Activated naive CD4-positive, alpha-beta T cell treated with Interleukin-2 at 50 U/mL for 16 hours (primary cell): ENCODE data around the gene GNB1.
"Not testable (repeated sequence)": the region's sequence is repeated elsewhere in the genome, so short reads cannot be mapped to it uniquely, and the experiment has no call there.

Source experiments
- DNase-seq: peaks from one replicate; pipeline ENCODE4 v3.0.0-alpha.2; 2020

GNB1 gene

DNA sequence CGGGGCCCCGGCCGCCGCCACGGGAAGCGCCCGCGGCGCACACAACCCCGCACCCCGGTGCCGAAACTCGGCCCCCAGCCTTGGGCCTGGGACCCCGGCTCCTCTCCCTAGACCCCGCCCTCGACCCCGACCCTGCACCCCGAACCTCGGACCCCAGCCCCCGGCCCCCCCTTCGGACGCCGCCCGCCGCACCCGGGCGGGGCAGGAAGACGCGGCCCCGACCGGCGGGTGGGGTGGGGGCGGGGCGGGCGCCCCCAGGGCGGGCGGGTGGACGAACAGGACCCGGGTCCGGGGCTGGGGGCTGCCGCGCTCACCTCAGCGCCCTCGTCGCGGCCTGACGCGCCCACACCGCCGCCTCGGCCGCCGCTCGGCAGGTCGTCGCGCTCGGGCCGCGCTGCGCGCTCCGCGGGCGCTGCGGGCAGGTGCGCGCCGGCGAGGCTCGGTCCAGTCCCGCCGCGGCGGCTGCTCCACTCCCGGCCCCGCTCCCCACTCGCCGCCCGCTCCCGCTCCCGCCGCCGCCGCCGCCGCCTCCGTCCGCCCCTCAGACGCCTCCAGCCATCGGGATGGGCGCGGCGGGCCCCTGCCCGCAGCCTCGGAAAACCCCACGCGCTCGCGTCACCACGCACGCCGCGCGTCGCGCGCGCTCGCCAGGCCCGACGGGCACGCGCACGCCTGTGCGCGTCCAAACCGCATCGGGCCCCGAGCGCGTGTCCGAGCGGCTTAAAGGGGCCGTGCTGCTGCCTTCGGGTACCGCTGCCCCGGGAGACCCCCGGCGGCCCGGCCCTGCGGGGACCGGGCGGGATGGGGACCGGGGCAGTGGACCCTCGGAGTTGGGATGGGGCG, at the start of gene GNB1:
Gene GNB1 (minus strand): TSS at position 582 of the 843 bp plus-strand sequence. CDS start 65,634 bp downstream, outside the sequence.
- peak; percentile 88 for DNase-seq

DNA sequence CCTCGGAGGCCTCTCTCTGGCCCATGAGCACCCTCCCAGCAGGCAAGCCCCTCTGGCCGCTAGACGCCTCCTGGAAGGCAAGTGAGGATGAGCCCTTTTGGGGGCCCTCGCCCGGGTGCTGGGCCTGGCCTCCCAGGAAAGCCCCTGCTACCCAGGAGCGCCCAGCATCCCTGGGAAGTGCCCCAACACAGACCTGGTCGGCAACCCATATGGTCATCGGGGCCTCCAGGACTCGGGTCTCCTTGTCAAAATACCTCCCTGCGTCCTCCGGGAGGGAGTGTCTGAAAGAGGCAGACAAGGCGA, 49.2 kb upstream of the GNB1 start:
- DNase-seq, result no peak

DNA sequence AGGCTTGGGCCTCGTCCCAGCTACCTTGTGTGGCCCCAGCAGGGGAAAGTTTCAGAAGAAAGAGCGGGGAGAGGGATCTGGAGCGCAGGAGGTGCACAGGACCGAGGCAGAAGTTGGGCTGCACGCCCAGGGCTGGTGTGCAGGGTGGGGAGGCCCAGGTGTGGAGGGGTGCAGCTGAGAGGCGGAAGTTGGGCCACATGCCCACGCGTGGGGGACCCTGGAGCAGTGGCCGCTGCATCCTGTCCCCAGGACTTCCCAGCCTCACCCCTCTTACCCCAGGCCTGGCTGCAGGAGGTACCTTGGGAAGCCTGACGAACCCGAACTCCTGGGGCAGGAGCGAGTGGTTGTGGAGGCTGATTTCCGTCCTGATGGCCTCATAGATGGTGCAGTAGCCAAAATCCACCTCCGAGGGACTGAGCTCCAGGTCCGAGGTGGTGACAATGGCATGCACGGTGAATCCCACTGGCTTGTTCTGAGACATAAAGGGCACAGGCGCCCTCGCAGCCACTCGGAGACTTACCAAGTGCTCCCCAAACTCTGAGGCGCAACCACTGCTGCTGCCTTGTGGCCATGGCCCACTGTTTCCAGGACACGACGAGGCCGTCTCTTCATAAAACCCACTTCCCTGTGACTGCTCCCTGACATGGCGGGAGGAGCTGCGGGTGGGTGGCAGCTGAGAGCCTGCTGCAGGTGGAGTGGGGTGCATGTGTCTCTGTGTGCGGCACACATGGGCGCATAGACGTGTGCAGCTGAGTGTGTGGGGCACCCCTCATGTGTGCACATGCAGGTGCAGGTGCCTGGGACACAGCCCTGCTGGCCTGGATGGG, 48.6 kb upstream of the GNB1 start:
- no peak for DNase-seq

DNA sequence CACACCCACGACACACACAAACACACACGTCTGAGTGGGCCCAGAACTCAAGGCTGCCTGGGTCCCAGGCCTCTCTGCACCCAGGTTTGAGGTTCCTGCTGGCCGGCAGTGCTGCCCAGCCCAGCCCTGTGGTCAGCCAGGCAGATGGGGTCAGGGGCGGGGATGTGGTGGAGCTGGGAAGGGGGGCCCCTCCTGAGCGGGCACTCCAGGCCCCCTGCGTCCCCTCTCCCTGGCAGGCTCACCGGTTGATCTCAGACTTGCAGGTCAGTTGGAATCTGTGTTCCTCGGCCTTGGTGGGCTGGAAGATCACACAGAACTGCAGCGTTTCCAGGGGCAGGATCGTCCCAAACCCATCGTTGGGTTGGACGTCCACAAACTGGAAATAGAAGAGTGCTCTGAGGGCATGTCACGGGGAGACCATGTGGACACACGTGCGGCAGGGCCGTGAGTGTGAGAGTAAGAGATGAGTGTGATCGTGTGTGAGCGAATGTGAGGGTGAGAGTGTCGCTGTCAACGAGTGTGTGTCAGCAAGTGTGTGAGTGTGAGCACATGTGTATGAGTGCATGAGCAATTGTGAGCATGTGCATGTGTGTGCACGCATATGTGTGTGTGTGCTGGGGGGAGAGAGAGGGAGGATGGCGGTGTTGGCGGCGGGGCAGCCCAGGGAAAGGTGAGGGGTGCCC, 47.9 kb upstream of the GNB1 start:
- DNase-seq, result no peak

DNA sequence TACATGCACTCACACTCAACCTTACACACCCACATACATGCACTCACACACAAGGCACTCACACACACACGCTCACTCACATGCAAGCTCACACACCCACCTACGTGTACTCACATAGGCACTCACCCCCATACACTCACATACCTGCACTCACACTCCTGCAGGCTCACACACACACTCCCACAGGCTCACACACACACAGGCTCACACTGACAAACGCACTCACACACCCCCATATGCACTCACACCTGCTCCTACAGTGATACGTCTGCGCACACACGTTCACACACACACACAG, 47.3 kb upstream of the GNB1 start:
- no peak for DNase-seq

DNA sequence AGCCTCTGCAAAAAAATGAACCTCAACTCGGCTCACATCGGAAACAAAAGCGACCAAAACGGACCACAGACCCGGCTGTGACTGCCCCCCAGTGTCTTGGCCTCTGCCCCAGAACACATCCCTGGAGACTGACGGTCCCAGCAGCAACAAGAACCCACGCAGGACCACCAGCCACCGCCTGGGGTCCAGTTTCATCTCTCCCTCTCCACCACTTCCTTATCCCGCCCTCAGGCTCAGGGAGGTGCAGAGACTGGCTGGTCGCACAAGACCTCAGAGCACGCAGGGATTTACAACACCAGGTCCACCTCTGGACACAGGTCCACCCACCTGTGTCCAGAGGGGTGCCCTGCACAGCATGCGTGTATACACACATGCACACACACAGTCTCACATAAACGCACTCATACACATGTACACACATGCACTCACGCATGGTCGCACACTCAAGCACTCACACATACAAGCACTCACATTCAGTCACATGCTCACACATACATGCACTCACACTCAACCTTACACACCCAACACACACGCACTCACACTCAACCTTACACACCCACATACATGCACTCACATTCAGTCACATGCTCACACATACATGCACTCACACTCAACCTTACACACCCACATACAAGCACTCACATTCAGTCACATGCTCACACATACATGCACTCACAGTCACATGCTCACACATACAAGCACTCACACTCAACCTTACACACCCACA, 46.8 kb upstream of the GNB1 start:
- no peak for DNase-seq

DNA sequence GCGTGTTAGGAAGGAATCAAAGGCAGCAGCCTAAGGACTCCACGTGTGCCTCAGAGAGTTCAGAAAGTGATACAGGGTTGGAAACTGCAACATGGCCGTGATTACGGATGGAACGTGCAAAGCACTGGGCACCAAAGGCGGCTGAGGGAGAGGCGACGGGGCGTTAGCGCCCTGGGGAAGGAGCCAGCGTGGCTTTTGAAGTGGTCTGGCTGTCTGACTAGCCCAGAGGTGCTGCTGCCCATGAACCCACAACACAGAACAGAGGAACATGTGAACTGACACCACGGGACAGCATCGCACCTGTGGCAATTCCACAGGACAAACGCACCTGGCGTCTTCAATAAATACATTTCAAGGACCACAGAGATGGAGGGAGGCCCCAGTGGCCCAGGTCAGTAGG, 46.2 kb upstream of the GNB1 start:
- no peak for DNase-seq

DNA sequence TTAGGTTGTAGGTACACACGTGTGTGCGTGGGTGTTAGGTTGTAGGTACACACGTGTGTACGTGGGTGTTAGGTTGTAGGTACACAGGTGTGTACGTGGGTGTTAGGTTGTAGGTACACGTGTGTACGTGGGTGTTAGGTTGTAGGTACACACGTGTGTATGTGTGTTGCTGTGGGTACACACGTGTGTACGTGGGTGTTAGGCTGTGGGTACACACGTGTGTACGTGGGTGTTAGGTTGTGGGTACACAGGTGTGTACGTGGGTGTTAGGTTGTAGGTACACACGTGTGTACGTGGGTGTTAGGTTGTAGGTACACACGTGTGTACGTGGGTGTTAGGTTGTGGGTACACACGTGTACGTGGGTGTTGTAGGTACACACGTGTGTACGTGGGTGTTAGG, 44.0 kb upstream of the GNB1 start:
- DNase-seq, result not testable (repeated sequence)

DNA sequence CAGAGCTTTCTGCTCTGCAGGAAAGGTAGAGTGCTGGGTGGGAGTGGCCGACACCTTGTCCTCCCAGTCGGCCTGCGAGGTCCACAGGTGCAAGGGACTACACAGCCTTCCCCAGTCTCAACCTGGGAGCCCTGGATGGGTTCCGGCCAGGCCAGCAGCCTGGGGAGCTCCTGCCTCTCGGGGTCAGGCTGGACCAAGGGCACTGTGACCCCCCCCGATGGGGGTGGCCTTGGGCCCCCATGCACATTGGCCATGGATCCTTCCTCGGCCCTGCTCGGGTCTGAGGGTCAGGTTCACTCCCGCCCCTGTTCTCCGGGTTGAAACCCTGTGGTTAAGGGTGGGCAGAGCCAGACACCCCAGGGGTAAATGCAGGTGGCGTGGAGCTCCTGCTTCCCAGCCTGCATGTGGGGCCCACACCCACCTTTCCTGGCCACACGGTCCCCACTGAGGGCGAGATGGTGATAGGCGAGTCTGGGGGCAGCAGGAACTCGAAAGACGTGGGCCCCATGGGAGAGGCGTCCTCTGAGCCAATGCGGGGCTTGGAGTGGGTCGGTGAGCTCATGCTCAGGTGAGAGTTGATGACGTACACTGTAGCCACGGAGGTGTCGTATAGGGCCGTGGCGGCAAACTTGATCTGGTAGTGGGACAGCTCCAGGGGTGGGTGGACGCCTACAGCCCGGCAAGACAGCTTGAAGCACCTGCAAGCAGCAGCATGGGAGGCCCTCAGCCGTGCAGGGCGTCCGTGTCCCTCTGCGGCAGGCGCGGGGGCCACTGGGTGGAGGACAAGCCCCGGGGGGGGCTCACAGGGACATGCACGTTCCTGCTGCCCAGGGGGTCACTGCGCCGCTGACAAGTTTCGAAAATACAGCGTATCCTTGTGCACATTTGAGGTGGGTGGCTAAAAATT, 39.0 kb upstream of the GNB1 start:
- no peak for DNase-seq

DNA sequence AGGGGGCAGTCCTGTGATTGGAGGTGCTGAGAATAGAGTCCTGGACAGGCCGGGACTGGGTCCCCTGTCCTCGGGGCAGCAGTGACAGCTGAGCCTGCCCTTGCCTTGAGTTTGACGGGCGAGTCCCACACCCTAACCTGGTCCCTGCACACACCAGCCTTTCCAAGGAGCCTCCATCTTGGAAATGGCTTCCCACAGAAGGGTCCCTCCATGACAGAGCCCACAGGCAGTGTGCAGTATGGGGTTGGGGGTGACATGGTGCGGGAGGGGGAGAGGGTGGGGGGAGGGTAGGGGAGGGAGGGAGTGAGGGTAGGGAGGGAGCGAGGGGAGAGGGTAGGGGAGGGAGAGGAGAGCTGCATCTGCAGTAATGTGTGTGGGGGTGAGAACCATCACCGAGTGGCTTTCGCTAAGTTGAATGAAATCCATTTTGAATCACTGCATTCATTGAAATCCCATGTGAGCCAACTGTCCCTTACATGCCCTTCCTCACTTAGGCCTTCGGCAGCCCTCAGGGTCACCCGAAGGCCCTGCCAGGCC, 38.3 kb upstream of the GNB1 start:
- no peak for DNase-seq

DNA sequence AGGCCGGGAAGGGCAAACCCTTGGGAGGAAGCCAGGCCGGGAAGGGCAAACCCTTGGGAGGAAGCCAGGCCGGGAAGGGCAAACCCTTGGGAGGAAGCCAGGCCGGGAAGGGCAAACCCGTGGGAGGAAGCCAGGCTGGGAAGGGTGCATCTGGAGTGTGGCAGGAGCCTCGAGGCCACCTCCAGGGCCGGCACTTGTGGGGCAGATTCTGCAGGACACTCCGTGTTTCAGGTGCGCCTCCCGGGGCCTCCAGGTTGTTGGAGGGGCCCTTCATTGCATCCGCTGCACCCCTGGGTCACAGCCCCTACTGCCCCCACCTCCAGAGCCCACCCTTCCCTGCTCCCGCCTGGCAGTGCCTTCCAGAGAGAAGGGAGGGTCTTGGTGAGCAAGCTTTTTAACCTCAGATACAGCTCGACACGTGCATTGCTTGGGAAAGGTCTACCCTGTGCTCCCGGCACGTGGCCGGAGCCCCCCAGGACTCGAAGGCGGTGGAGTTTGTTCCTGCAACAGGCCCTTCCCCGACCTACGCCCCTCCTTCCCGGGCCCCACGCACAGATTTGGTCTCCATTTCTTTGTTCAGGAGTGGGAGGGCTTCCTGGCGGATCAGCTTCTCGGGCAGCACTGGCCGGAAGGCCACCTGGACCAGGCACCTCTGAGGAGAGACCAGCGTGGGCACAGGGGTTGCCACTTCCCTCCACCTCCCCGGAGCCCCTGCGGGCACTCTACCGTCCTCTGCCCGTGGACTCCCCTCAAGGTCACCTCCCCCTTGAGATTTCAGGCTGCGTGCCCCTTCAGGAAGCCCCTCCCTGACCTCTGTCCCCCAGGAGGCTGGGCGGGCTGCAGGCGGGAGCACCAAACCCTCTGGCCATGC, 37.6 kb upstream of the GNB1 start:
- no peak for DNase-seq

DNA sequence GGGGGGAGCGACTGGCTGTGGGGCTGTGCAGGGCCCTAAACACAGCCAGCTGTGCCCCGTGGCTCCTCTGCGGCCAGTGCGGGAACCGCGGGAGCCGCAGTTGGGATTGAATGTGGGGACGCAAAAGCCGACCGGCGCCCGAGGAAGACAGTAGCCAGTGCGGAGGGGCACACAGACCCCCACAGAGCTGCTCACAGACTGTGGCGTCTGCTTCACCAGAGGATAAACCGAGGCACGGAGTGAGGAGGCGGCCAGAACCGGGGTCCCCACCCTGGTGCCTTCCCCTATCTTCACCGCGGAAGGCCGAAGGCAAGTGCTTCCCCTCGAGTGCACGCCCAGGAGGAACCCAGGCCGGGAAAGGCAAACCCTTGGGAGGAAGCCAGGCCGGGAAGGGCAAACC, 36.9 kb upstream of the GNB1 start:
- no peak for DNase-seq

DNA sequence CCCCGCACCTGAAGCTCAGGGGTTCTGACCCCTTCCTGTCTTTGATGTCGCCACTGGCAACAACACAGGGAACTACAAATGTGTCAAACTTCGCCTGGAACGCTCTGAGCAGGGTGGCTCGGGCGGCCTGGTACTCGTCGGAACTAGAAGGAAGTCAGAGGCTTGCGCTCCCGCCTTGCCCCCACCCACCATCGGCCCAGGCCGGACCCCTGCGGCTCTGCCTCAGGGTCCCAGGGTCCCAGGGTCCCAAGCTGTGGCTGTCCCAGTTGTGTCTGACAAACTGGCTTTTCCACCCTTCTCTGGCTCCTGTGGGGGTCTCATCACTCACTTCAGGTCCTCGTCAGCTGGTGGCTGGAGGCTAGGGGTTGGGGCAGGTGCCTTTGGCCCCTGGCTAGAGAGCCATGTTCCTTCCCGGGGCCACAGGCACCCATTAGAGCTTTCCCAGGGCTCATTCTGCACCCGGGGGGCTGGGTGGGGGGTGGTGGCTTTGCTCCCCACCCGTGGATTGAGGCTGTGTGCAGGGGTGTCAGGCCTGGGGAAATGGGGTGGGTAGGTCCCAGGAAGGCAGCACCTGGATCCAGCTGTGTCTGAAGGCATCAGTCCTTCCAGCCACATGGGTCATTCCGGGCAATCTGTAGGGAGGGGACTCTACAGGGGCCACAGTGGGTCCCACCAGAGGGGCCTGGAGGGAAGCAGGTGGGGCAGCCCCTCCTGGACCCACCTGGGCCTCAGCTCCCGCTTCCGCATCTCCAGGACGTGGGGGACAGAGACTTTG, 36.2 kb upstream of the GNB1 start:
- DNase-seq, result no peak

DNA sequence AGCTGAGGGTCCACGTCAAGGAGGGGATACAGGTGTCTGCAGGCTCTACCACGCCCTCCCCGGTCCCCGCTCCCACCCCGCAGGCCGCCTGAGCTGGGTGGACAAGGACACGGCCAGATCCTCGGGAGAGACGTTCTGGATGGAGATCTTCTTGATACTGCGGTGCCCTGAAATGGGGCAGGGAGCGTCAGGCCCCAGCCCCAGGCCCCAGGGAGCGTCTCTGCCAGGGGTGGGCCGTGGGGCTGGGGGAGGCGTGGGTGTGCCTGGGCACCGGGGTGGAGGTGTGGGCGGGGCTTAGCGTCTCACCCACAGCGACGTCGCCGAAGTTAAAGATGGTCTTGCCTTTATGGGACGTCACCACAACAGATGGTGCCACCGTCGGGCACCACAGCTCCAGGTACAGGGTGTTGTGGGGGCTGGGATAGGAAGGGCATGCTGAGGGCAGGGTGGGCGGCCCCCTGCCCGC, 35.5 kb upstream of the GNB1 start:
- DNase-seq, result no peak

DNA sequence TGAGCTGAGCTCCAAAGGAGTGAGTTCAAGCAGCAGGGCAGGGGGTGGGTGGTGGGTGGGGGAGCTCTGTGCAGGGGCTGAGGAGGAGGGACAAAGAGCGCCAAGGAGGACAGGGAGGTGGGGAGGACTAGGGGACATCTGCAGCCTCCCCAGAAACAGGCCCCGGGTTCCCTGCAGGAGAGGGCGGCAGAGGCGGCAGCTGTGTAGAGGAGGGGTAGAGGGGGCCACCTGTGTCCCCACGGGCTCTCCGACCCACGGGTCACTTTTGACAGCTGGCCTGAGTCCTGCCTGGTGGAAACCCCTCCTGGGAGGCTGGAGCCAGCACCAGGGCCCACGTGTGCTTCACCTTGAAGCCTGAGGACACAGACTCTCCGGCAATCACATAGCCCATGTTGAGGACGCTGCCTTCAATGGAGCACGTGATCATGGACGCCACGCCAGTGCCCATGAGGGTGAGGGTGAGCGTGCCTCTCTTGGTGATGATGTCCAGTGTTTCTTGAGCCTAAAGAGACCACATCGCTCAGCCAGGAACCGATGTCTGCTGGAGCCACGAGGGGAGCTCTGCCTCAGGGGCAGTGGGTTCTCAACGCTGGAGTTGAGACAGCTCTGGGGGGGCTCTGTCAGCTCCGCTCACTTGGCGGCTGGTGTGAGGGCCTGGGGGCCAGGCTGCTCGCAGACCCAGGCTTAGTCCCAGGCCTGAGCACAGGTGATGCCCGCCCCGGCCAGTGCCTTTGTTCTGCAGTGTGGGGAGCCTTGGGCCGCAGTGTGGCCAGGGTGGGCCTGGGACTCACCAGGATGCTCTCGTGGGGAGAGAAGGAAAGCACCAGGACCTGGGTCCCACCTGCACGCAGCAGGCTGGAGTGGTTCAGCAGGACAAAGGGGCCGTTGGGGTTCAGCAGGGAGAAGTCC, 34.8 kb upstream of the GNB1 start:
- no peak for DNase-seq

DNA sequence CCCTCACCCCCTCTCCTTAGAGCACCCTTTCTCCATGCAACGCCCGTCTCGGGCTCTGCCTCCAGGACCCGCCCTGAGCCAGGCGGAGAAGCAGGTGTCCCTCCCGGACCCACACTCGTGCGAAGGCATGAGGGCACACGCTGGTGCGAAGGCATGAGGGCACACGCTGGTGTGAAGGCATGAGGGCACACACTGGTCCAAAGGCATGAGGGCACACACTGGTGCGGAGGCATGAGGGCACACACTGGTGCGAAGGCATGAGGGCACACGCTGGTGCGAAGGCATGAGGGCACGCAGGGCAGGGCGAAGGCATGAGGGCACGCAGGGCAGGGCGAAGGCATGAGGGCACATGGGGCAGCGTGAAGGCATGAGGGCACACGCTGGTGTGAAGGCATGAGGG, 34.0 kb upstream of the GNB1 start:
- DNase-seq, result no peak

DNA sequence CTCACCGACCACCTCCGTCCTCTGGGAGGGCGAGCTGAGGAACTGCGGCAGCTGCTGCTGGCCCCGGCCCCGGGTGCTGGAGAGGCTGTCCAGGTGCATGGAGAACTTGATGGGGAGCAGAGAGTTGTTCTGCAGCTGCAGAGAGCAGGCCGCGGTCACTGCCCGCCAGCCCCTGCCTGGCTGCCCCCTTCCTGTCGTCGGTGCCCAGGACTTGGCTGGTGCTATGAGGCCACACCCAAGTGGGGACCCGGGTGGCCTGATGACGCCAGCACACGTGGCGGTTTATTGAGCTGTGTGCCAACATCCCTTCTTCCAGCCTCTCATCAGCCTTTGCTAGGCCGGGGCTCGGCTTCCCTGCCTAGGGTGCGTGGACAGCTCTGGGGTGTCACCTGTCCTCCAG, 33.5 kb upstream of the GNB1 start:
- no peak for DNase-seq

DNA sequence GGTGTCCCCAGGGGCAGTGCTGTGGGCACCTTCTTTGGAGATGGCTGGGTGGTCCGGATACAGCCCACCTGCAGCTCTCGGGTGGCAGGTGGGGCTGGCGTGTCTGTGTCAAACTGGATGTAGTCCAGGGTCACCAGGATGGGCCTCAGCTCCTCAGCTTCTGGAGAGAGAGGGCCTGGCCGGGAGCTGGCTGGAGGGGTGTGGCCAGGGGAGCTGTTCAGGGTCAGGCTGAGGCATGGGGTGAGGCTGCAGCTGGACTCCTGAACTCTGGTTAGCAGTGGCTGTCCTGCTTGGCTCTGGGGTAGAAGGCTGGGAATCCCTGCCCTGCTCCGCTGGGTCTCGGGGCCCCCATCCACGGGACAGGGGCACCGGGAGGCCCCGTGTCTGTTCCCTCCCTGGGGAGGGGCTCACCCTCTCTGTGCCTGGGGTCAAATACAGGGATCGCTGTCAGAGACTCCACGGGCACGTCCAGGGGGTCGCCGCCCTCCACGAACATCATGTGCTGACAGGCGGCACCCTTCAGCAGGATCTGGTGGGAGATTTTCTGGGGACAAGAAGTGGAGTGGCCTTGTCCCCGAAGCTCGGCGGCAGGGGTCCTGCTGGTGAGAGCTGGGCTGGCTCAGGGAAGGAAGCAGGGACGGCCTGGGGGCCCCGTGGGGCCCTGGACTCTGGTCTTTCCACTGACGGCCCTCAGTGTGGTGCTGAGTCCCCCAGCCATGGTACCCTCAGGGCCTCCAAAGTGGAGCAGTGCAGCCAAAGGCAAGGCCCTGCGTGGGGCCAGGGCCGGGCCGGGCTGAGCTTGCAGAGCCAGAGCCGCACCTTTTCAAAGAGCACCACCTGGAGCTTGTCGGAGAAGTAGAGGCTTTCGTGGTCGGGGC, 32.3 kb upstream of the GNB1 start:
- DNase-seq, result no peak
